Aorta (tissue), 5 donors: ENCODE measurements around the gene ANKRD65. TPM values are rescaled to one million over a fixed set of nuclear protein-coding genes. Genes with fewer than 3 reads are reported as not detected.

Experiments used
- ATAC-seq: fragments of 200-7000 bp; cut with Tn5 transposase; one replicate; pipeline ENCODE4 v1.9.1; 2022; ENCODE audit warnings: moderate library complexity; ENCODE audit not compliant: low FRiP score
- DNase-seq, 2 donors: peaks; one replicate each; pipeline ENCODE4 v3.0.0-alpha.2; 2020
- H3K27ac ChIP-seq, 2 donors: one replicate each; pipeline ENCODE4 v1.5.1; 2013; ENCODE audit warnings: low read length in 2 of 2, mild to moderate bottlenecking in 2 of 2, moderate library complexity in 2 of 2, control low read depth in 1 of 2, inconsistent platforms in 1 of 2, low read depth in 1 of 2
- H3K27me3 ChIP-seq, 2 donors: one replicate each; pipeline ENCODE4 v1.6.1; 2013; ENCODE audit warnings: control low read depth in 1 of 2, low read length in 1 of 2, mild to moderate bottlenecking in 1 of 2, moderate library complexity in 1 of 2; ENCODE audit not compliant: insufficient read depth in 2 of 2, control insufficient read depth in 1 of 2
- H3K36me3 ChIP-seq, 2 donors: one replicate each; pipeline ENCODE4 v1.6.1; 2013; ENCODE audit warnings: control low read depth in 1 of 2, low read length in 1 of 2, mild to moderate bottlenecking in 1 of 2; ENCODE audit not compliant: insufficient read depth in 2 of 2, control insufficient read depth in 1 of 2
- H3K4me1 ChIP-seq, 2 donors: one replicate each; pipeline ENCODE4 v1.6.1; 2013; ENCODE audit warnings: low read length in 2 of 2, control low read depth in 1 of 2, mild to moderate bottlenecking in 1 of 2, moderate library complexity in 1 of 2; ENCODE audit not compliant: insufficient read depth in 2 of 2, control insufficient read depth in 1 of 2
- H3K4me3 ChIP-seq, 2 donors: one replicate each; pipeline ENCODE4 v1.5.1; 2013; ENCODE audit warnings: low read length in 2 of 2, control low read depth in 1 of 2, mild to moderate bottlenecking in 1 of 2
- H3K9me3 ChIP-seq: one replicate; pipeline ENCODE4 v1.6.1; 2013; ENCODE audit warnings: mild to moderate bottlenecking, low read length; ENCODE audit not compliant: control insufficient read depth
- WGBS, 2 donors: extraction: QIAGEN DNeasy Blood & Tissue Kit; methylation state at CpG; one replicate each; pipeline ENCODE4 v1.1.7; 2013; 5-methylcytosine and 5-hydroxymethylcytosine counted together
- intact Hi-C, 2 donors: fragments of 100-400 bp; cut with DNase I; formaldehyde crosslinking; loops; one replicate each; pipeline versions ENCODE4 v1.14.2 to v1.15.0; 2022
- polyA plus RNA-seq, 2 donors: library from polyadenylated mRNA; stranded (reverse); fragments of 200-250 nt; gene quantifications; one replicate each; pipeline ENCODE4 v1.2.3, GENCODE V29; 2013
- total RNA-seq, 2 donors: library from RNA; stranded (reverse); fragmentation: NEBNext Ultra II Directional; extraction: Animal tissue kit (Norgen Biotek cat#: 25700); gene quantifications; one replicate each; pipeline ENCODE4 v1.2.1, GENCODE V29; 2021
- donor health status: healthy with polysubstance abuse.
- donor health status: Bipolar disorder and iron deficiency.
- donor health status: DM: no; HTN: no; CAD: no.
- donor health status: DM: no; HTN: no; CAD: no.
- donor health status: DM: yes; HTN: yes; CAD: no.

ANKRD65 gene
- total and polyA plus RNA-seq, 4 donors: 0.13 to 6.9 (median 1.5) TPM; not detected in 1

DNA sequence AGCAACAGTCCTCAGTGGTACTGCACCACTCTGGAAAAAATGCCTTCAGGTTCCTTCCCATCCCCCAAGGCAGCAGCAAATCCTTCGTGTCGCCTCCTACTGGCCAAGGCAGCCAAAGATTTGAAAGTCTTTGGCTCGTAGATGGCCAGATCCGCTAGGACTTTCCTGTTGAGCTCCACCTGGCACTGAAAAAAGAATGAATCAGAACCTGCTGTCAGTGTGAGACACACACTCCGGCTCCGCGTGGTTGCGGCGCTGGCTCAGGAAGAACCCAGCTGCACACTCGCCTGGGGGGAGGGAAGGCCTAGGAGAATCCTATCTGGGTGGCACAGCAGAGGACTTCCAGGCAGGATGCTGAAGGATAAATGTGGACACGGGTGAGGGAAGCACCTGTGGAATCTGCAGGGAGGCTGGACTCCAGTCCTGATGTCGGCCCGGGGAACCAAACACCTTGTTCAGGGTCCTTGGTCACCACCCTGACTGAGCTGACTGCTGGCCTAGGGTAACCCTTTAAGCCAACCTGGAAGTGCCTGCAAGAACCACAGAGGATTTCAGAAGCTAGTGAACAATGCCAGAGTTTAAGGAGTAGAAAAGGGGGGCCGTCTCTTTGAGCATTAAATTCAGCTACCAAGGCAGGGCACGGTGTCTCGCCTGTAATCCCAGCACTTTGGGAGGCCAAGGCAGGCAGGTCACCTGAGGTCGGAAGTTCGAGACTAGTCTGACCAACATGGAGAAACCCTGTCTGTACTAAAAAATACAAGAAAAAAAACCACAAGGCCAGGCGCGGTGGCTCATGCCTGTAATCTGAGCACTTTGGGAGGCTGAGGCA, 18.8 kb downstream of the ANKRD65 start:
- intact Hi-C loops: no loop called here
- no peak for DNase-seq
- Histone ChIP-seq H3K27me3 (no peaks in the 10 kb centered on the region), H3K4me1 (no peaks in the 10 kb centered on the region), H3K4me3 (no peak overlapping the region), H3K27ac (no peak overlapping the region), H3K9me3 (no peaks in the 10 kb centered on the region), H3K36me3 (no peaks in the 10 kb centered on the region)
- 63 to 67% methylated on average over 20 of the region's 20 CpGs for WGBS, 2 donors
- ATAC-seq: no peak

DNA sequence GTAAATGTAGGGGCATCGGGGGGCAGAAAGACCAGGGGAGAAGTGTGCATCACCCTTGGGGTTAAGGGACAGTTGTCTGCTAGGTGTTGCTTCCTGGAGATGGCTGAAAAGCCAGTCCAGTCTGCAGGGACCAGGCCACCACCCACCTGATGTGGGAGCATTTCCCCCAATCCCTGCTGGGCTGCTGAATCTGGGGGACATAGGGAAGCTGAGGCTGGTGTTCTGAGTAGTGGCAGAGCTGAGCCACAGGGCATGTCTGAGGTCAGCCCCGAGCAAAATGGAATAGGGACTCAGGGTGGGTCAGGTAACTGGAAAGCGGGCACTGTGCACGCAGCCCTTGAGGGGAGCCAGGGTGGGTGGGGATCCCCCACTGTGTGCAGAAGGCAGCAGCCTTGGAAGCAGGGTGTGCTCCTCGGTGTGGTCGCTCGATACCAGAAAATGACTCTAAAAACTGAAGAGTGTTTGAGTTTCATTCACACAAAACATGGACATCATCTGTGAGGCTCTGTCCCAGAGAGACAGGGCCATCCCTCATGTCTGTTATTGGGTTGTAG, 19.5 kb downstream of the ANKRD65 start:
- H3K4me3 ChIP-seq: no peak overlapping the region
- H3K27me3 ChIP-seq: no peaks in the 10 kb centered on the region
- intact Hi-C loops: no loop called here
- WGBS, 2 donors: 83 to 85% methylated on average over 7 of the region's 7 CpGs
- DNase-seq (no peak), ATAC-seq (no peak)
- H3K36me3 ChIP-seq: no peaks in the 10 kb centered on the region
- no peak overlapping the region for H3K27ac ChIP-seq
- no peaks in the 10 kb centered on the region for H3K4me1 ChIP-seq
- no peaks in the 10 kb centered on the region for H3K9me3 ChIP-seq

DNA sequence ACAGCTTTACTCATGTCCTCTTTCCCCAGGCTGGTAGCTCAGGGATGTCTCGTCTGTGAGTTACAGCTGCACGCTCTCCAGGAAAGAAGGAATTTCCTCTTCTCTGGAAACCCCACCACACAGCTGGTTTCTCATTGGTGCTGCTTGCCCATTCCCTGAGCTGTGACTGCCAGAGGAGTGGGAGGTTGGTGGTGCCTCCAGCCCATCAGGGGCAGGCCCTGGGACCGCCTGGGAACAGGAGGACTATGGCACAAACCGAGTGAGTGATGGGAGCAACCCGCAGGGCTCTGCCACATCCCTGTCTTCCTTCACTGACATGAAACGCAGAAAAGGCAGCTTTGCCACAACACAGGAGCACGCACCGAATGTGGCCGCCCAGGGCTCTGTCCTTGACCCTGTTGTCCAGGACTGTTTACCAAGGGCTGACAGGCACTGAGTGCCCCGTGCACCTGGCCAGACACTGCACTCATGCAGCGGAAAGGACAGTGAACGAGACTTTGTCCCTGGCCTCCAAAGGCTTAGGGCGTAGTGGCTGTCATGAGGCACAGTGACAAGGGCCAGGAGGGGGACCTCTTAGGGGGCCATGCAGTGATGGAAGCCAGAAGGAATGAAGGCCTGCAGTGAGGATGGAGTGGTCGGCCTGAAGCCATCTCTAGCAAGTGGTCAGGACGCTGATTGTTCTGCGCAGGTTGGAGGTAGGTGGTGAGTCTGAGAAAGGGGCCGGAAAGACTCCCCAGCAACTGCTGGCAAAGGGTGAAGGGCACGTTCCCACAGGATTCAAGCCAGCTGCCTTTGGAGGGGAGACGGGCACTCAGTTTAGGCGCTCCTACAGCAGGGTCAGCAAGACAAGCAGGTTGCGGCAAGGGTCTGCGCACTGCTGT, 20.3 kb downstream of the ANKRD65 start:
- intact Hi-C loops: no loop called here
- H3K9me3 ChIP-seq: no peaks in the 10 kb centered on the region
- no peak overlapping the region for H3K27ac ChIP-seq
- no peaks in the 10 kb centered on the region for H3K27me3 ChIP-seq
- no peaks in the 10 kb centered on the region for H3K4me1 ChIP-seq
- DNase-seq: no peak
- H3K4me3 ChIP-seq: no peak overlapping the region
- 72 to 73% methylated on average over 22 of the region's 22 CpGs for WGBS, 2 donors
- H3K36me3 ChIP-seq: no peaks in the 10 kb centered on the region
- ATAC-seq: no peak

DNA sequence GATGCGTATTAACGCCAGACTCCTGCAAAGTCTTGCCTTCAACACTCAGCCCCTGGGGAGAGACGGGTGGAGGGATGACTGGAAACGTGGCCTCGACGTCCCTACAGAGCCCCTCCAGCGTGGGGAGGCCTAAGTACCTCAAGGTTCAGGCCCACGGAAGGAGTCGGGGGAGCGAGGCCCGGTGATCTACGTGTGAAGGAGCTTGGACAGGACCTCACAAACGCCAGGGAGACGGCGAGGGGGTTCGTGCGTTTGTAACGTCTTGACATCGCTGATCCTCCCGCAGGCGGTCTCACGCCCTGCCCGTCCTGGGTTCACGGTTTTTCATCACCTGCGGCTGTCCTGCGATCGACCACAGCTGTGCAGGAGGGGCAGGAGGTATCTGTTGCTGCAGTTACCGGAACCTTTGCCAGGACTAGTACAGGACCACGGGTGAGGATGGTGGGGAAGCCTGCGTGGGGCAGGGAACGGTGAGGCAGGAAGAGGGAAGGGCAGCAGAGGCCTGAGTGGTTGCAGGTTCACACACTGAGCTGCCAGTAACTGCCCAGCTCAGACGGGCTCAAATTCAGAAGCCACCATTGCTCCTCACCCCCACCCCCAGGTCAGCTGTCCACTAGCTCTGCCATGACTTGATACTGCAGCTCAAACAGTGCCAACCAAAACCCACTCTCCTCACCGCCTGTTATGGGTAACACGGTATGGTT, 21.1 kb downstream of the ANKRD65 start:
- Histone ChIP-seq H3K36me3 (peaks cover 0 to 2% of the 10 kb centered on the region in 2 donors), H3K4me3 (peak overlapping the region; percentile 62 to 81), H3K27ac (peak overlapping the region in 1 of 2 donors; percentile 57), H3K27me3 (no peaks in the 10 kb centered on the region), H3K4me1 (no peaks in the 10 kb centered on the region), H3K9me3 (no peaks in the 10 kb centered on the region)
- intact Hi-C loops: no loop called here
- DNase-seq: no peak
- WGBS, 2 donors: 3 to 4% methylated on average over 34 of the region's 34 CpGs
- peak; percentile 5 for ATAC-seq

DNA sequence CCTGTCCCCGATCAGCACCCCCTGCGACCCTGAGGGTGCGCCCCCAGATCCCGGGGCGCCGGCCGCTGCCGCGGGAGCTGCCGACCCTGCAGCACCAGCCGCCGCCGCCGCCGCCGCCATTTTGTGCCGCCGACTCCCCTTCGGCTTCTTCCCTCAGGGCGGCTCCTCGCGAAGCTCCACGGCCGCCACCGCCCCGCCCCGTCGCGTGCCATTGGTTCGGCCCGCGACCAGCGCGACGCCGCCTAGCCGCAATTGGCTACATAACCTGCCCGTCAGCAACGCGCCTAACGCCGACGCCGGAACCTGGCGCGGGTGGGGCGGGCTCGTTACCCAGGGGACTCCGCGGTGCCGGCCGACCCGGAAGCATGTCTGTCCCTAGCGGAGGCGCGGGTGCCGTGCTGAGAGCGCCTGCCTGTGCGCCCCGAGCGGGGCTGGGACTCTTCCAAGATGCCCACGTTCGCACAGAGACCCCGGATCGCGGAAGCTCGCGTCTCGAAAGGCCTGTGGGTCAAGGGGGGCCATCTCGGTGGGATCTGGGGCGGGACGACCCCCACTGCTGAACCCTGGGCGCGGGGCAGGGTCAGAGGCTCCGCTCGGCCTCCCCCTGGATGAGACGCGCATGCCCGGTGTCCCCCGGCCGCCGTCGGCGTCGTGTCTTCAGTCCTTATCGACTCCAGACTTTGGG, 21.7 kb downstream of the ANKRD65 start, which contains the start of gene CCNL2:
TSS of gene CCNL2 (minus strand) at position 149 of the 685 bp plus-strand sequence. CDS start at position 120, 29 bp downstream.
- Histone ChIP-seq H3K36me3 (peaks cover 0 to 2% of the 10 kb centered on the region in 2 donors), H3K4me1 (no peaks in the 10 kb centered on the region)
- intact Hi-C loops: no loop called here

DNA sequence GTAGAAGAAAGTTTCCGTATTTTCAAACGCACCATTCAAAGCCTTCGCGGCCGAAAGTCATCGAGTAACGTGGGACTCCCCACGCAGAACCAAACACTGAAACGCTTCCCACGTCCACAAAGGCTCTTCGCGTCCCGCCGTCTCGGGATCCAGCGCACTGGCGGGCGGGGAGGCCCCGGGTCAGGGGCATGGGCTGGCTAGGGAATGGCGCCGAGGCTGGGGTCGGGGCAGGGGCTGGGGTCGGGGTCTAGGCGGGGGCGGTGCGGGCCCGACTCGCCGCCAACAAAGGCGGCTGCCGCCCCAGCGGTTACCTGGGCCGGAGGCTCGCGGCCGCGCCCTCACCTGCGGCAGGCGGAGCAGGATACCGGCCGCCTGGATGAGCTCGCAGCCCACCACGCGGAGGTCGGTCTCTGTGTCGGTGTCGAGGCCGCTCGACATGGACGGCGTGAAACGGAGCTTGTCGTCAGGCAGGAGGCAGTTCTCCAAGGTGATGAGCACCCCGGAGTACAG, 22.3 kb downstream of the ANKRD65 start:
- 1% methylated on average over 48 to 54 of the region's 54 CpGs for WGBS, 2 donors
- Histone ChIP-seq H3K9me3 (no peaks in the 10 kb centered on the region), H3K36me3 (peaks cover 0 to 2% of the 10 kb centered on the region in 2 donors), H3K27ac (peak overlapping the region in 1 of 2 donors; percentile 4), H3K27me3 (no peaks in the 10 kb centered on the region), H3K4me1 (no peaks in the 10 kb centered on the region), H3K4me3 (peak overlapping the region; percentile 85 to 87)
- peak; percentile 2 for ATAC-seq
- DNase-seq: no peak
- intact Hi-C loops: no loop called here

More for the DNA sequence above, 21.7 kb downstream of the ANKRD65 start, which contains the start of gene CCNL2:
- DNase-seq (peak; percentile 100), ATAC-seq (peak; percentile 99)
- Histone ChIP-seq H3K4me3 (peak within 1 kb of the TSS; percentile 85 to 87), H3K27me3 (no peaks in the 10 kb centered on the region), H3K9me3 (no peaks in the 10 kb centered on the region), H3K27ac (peak within 1 kb of the TSS in 1 of 2 donors; percentile 57)
- 0% methylated on average over 73 to 86 of the region's 86 CpGs for WGBS, 2 donors

DNA sequence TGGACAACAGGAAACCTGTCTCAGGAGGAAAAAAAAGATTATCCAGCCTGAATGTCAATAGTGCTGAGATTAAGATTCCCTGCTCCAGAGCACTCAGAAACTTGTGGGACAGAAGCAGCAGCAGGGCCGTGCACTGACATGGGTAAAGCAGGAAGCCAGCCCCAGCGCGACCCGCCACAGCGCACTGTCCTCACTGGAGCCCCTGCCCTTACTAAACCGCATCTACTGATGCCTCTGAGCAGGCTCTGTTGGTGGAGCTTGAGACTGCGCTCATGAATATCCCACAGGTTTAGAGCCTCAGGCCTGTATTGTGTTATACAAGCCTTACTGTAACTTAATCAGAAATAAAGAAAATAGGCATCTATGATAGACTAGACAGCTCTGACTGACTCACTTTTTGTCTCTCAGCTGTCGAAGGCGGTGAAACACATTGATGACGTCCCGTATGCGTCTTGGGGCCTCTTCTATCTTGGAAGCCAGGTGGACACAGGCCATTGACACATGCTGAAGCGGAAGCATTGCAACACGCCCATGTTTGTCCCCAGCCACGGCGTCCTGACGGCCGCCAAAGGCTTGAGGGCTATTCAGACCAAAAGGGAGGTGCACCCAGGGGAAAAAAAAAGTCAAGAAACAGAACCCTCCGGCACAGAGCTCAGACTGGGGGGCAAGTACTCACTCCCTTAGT, 23.1 kb downstream of the ANKRD65 start:
- Histone ChIP-seq H3K27me3 (no peaks in the 10 kb centered on the region), H3K4me3 (peak overlapping the region; percentile 85 to 87), H3K4me1 (no peaks in the 10 kb centered on the region), H3K36me3 (peaks cover 0 to 4% of the 10 kb centered on the region in 2 donors), H3K9me3 (no peaks in the 10 kb centered on the region), H3K27ac (no peak overlapping the region)
- 55 to 56% methylated on average over 19 of the region's 19 CpGs for WGBS, 2 donors
- no peak for DNase-seq
- no peak for ATAC-seq
- intact Hi-C loops: no loop called here
